ENCODE results near the gene GINS1.

DNA sequence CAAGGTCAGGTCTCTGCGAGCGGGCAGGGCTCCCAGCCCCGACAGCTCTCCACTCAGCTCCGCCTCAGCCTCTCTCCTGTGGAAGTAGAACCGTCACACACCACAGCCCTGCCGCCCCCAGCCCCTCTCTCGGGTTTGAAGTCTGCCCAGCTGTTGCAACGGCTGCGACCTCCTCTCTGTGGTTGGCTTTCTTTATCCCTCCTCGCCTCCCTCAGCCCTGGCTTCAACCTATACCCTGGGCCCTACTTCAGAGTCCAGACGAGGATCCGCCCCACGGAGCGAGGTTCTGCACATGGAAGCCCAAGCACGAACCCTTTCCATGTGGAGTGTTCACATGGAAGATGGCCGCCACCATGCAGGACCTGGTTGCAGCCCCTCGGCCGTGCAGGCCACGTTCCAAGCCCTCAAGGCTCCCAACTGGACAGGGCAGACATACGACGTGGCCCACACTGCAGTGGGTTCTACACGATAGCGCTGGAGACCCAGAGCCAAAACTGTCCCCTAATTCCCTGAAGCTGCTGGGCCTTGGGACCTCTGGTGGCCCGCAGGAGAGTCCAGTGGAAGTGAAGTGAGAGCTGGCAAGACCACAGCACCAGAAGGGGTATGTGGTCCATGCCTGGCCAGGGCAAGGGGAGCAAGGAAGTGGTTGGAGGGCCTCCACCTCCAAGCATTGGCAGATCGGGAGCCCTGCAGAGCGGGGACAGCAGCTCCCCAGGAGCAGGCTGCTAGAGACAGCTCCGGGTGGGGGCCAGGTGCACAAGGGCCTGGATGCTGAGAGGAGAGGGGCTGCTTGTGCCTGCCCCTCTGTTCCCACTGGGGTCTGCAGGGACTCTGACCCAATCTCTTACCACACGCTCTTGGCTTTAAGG lies 69.8 kb downstream of the GINS1 start:
- TF ChIP-seq POLR2A (IDR thresholded peaks at IDR 0.05; ENCODE audit: low read depth, low read length) (no peak), TAF1 (IDR thresholded peaks at IDR 0.05; ENCODE audit: borderline replicate concordance, low read depth, low read length) (no peak), POLR2AphosphoS5 (IDR thresholded peaks at IDR 0.05; ENCODE audit: low read depth, low read length) (no peak)

Data from GM12892 (cell line).